ENCODE results near the gene KCND3.

KCND3 gene

DNA sequence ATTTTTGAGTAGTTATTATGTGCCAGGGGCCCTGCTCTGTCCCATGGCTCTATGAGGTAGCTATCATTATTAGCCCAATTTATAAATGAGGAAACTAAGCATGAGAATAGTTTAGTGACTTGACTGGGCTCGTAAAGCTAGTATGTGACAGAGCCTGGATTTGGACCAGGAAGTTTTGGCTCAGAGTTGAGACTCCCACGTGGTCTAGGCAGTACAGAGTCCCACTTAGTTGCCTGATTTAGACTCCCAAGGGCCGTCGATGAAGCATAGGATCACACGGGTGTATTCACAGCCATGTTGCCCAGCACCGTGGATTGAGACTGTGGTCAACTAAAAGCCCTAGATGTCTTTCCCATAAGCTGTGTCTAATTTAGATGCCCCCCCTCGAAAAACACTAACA is 152.1 kb downstream of the KCND3 start:
- no peak for DNase-seq

DNA sequence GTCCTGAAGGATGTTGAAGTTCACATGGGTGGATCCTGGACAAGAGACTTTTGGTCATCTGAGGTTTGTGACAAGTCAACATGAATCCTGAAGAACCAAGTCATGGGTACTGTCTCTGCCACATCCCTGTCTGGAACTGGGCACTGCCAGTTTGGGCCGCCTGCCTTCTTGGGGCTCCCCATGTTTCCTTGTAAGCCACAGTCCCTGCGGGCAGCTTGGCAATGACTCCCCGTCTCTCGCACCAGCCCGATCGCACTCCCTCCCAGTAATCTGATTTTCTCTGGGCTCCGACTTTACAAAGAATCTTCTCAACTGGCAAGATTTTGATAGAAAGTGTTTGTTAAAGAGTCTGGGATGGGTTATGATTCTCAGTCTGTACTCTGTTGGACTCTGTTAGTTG is 153.4 kb downstream of the KCND3 start:
- DNase-seq = no peak

DNA sequence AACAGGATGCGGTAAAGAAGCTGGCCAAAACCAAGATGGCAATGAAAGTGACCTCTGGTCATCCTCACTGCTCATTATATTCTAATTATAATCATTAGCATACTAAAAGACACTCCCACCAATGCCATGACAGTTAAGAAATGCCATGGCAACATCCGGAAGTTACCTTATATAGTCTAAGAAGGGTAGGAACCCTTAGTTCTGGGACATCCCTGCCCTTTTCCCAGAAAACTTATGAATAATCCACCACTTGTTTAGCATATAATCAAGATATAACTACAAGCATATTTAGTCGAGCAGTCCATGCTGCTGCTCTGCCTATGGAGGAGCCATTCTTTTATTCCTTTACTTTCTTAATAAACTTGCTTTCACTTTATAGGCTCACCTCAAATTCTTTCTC is 154.0 kb downstream of the KCND3 start:
- no peak for DNase-seq

DNA sequence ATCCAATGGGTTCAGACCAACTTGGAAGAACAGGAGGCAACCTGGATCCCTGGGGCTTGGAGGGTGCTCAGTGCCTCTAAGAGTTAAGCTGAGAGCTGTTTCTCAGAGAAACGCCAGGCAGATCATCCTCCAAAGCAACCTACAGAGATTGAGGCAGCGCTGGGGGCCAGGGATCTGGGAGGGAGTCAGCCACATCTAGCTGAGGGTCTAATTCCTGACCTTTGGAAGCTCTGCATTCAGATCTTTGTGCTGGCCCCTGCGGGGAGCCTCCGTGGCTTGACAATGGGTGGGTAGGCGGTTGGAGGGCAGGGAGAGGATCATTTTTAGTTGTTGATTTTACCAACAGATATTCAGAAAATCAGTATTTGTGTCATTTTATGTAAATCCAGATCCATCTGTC is 154.5 kb downstream of the KCND3 start:
- no peak for DNase-seq

DNA sequence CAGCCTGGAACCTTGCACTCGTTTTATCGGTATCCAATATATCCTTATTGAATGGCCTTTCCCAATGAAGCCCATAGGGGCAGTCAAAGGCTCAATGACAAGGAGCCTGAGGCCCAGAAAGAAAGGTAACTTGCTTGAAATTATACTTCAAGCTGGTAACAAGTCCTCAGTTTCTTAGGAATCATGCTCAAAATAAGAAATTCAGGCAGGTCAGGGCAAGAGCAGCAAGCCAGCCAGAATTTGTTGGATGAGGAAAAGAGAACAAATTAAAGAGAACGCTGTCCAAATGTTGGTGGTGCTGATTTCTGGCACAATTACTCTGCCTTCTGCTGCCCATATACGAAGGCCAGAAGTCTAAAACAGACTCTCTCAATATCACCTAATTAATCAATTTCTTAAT is 156.1 kb downstream of the KCND3 start:
- DNase-seq = no peak

DNA sequence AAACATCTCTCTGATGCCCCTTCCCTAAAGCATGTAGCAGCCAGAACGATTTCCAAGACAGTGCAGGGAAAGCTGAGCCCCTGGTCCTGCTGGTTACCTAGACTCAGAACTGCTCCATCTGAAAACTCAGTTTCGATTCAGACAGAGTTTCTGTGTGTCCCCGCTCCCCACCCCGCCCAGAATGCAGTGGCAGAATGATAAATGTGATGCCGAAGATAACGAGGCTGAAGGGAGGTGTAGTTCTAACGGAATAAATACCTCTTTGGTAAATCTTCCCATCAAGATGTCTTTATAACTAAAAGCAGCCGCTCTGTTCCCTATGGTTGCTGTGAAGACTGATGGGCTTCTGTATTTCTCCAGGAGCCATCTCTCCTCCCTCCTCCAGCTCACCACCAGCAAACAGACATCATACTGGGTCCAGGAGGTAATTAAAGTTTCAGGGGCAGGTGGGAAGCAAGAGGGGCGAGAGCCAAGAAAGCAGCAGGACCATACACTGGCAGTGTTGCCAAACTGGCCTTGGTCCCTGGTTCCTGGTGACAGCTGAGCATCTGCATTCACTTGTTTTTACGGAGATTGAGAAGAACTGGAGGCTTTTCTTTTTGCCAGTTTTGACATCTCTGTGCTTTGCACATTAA is 156.8 kb downstream of the KCND3 start:
- no peak for DNase-seq

DNA sequence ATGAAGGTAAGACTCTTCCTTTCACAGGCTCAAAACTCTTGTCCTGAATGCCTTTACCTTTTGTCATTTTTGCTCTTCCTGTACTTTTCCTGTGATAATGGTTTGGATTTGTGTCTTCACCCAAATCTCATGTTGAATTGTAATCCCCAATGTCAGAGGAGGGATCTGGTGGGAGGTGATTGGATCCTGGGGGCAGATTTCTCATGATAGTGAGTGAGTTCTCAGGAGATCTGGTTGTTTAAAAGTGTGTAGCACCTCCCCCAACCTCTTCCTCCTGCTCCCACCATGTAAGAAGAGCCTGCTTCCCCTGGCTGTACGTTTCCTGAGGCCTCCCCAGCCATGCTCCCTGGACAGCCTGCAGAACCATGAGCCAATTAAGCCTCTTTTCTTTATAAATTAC is 158.3 kb downstream of the KCND3 start:
- no peak for DNase-seq

DNA sequence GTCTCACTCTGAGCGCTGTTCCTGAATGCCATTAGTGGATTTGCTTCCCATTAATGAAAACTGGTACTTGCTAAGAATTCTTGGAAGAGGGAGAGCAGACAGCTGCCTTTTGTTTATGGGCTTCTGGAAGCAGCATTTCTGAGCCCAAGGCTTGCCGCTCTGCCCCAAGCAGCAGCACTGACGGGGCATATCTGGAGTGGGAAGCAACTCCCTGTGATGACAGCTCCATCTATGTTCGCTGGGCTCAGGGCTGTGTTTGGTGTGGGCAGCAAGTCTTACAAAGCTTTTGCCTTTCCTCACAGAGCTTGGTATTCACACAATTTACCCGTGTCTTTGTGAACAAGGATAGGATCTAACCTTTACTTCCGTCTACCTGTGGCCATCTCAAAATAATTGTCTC is 161.5 kb downstream of the KCND3 start:
- no peak for DNase-seq

DNA sequence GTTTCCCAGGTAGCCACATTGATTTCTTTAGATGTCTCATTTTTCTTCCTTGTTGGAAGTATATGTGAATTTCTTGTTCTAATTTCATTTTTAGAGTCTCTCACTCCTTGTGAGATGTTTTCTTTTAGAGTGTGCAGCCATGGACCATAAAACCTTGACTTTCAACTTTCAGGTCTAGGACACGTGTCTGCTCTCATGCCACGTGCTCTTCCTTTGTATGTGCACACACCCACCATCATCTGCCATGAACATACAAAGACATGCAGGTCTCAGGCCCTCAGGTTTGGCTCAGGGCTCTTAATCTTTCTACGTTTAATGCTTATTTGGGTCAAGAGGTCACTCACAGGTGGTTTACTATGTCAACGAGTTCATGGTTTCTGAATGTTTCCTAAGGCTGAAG is 163.2 kb downstream of the KCND3 start:
- DNase-seq = no peak

DNA sequence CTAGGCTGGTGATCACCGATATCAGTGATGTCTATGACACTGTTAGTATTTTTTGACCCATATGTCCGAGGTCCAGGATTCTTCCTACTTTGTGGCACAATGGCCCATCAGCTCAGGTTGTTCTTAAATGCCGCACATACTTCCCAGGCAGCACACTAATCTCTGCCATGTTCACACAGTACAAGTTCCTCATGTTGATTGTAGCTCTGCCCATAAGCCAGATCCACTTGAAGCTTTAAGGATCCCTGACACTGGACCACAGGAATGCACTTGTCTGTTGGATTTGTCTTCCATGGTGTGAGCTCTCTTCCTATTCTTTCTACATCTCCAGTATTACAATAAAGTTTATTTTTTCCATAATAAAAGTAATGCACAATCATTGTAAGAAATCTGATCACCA is 164.3 kb downstream of the KCND3 start:
- DNase-seq = no peak

DNA sequence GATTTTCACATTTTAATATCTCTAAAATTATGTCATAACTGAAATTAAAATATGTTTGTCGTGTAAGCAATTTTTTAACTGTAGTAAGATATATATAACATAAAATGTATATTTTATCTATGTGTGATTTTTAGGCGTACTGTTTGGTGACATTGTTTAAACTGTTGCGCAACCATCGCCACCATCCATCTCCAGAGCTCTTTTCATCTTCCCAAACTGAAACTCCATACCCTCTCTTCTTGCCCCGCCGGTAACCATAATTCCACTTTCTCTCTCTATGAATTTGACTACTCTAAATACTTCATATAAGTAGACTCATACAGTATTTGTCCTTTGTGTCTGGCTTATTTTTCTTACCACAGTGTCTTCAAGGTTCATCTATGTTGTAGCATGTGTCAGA is 167.3 kb downstream of the KCND3 start:
- no peak for DNase-seq

DNA sequence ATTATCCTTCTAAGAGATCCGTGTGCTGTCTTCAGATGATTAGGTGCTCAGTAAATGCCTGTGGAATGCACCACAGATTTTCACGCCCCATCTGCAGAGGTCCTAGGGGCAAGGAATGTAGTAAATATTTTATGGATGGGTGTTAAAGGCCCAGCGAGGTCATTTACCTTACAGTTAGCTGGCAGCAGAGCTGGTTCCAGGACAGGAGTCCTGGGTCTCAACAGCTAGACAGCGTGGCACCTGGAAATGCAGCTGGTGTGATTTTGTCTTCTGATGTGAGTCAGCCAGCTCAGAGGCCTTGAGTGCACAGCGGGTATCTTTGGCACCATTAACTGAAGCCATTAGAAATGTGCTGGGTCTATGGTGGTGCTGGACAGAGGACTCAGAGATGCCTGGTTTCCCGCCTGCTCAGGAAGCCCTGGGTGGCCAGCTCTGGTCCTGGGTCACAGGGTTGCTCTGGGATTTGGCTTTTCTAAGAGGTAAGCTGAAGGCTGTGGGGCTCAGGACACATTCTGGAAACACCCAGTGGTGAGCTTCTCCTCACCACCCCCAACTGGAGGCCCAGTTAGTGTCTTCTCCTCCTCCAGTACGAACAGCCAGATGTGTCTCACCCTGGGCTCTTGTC is 168.2 kb downstream of the KCND3 start:
- DNase-seq = no peak

DNA sequence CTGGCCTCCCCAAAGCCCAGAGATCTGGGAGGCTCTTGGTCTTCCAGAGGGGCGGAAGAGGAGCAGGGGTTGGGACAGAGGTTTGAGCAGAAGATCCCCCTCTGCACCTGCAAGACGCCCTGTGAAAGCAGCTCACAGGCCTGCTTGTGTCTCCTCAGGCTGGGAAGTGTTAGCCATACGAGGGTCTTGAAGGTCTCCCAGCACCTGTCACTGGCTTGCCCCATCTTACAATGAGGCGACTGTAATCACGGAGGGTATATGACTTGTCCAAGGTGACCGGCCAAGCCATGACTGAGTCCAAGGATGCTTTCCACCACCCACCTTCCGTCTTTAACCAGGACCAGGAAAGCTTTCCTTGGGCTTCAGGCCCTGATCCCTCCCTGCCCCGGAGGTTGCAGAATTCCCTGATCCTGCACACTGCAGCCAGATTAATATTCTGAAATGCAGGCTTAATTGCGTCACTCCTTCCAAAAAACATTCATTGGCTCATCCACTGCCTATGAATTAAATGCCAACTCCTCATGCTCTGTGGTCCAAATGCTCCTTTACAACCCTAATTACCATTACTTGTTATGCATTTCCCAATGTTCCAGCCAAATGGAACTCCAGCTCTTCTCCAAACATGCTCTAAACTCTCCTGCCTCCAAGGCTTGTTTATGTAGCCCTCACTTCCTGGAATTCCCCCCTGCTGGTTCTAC is 169.8 kb downstream of the KCND3 start:
- no peak for DNase-seq

DNA sequence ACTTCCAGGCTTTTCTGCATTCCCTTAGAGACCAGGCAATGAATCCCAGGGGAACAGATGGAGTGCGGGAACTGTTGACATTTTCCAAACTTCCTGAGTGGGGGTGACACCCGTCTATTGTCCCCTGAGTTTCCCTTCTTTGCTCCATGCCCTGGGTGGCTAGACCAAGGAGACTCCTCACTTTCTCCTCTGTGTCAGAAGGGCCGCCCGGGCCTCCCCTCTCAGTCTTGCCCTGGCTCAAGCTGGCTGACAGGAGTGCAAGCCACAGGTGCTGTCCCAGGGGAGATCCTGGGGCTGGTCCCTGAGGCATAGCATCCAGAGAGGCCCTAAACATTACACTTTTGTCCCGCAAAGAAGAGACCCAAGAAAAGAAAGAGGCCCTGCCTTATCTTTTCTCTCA is 170.9 kb downstream of the KCND3 start:
- no peak for DNase-seq

DNA sequence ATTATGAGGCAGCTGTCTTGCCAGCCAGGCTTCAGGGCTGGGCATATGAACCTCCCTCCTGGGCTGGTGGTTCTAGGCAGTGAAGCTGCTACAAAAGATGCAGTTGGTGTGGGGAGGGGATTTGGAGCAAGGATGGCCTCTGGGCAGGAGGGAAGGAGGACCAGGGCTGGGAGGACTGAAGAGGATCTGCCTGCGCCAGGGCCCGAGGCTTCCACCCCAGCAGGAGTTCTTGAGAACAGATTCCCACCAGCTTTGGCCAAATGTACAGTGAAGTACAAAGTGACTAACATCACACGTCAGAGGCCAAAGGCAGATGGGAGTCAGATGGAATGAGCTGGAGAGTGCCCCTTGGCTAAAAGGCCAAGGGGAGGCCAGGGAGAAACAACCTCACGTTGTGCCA is 171.4 kb downstream of the KCND3 start:
- DNase-seq = no peak

DNA sequence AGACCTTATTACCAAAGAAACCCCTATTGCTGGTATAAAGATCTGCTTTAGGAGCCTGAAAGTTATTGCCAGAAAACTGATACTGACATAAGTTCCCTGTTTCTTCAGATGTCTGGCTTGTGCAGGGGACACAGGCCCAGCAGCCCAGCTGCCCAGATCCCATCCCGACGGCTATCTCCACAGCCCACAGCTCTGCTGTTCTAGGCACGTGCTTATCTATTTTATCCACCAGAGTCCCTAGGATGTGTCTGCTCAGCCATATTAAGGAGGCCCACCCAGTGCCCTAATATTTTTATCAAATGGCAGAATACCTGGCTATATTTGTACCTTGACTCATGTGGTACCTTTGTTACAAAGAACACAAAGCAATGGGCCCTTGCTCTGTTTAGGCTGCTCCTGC is 174.8 kb downstream of the KCND3 start:
- DNase-seq = no peak

DNA sequence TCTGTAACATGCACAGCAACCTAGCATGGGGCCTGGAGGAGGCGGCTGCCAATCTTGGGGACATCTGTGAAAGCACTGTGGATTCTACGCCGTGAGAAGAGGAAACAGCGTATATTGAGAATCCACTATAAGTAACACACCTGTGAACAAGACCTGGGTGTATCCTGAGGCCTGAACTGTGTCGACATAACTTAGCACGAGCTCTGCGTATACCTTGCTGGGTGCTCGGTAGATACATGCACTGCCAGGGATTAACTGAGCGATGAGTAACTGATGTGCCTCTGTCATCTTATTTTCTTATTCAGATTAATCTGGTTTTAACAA is 175.2 kb downstream of the KCND3 start:
- no peak for DNase-seq

DNA sequence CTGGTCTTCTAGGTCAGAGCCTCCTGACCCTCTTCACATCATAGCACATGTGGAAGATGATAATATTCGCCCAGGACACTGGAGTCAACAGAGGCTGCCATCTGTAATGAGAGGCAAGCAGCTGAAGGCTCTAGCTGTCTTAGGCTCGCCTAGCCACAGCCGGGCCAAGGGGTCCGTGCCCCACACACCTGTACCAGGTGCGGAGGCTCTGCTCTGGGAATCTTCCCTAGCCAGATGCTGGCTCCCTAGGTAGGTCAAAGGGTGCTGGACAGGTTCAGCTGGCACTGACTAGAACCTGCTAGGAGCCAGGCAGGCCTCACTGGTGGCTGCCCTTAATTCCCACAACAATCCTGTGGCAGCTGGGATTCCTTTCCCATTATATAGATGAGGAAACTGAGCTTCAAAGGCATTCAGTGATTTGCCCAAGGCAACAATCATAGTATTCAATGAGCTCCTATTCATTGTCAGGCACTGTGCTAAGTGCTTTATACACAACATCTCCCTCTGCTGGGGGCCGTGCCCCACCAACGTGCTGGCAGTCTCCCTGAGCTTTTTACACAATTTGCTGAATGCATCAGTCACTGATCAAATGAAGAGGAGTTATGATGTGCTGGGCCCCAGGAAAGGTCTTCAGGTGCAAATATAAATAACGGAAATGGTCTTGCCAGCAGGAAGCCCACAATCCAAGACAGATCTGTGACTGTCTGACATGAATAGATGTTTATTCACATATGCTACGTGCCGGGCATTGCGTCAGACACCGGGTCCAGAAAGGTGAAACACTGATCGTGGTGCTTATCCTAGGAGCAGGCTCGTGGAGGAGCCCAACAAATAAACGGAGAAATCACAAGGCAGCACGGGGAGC is 175.8 kb downstream of the KCND3 start:
- DNase-seq = no peak

DNA sequence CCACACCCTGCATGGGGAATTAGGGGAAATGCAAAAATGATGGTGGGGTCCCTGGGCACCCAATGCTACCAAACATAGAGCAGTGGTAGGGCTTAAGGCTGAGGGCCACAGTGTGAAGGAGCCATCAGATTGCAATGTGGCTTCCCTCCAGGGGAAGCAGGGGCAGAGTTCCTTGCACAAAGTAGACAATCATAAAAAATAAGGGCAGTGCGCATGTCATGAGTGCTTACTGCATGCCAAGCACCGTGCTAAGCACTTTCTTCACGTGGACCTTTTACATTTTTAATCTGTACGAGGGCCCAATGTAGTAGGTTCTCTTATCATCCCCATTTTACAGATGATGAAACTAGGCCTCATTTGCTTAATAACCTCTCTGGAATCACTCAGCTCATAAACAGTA is 177.2 kb downstream of the KCND3 start:
- no peak for DNase-seq

DNA sequence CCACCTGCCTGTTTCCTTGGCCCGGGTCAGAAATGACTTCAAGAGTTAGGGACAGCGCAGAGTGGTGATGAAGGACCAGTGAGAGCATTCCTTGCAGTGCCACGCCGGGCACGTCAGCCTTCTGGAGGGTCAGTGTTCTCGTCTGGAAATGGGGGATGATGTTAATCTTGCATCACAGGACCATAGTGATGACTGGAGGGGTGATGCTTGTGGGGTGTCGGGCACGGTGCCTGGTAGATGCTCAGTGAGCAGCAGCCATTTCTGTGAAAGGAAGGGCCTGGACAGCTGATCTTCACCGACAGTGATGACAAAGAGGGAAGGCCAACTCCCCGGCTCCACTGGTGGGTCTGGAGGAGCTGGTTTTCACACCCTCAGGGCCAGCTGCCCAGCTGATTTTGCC is 177.6 kb downstream of the KCND3 start:
- no peak for DNase-seq

DNA sequence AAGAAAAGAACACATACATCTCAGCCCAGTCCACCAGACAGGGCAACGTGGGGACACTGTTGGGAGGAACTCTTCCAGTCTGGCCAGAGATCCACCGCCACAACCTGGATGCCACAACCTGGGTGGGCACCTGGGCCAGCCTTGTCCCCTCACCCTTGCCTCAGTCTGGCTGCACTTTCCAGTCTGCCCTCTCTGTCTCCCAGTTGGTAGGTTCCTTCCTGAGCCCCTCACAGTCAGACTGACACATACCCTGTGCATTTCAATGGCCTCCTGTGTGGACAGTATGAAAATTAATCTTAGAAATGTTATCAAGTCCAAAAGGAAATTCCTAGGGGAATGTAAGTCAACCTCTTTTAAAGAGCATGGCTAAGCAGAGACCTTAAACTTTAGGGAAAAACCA is 184.2 kb downstream of the KCND3 start:
- DNase-seq = no peak

DNA sequence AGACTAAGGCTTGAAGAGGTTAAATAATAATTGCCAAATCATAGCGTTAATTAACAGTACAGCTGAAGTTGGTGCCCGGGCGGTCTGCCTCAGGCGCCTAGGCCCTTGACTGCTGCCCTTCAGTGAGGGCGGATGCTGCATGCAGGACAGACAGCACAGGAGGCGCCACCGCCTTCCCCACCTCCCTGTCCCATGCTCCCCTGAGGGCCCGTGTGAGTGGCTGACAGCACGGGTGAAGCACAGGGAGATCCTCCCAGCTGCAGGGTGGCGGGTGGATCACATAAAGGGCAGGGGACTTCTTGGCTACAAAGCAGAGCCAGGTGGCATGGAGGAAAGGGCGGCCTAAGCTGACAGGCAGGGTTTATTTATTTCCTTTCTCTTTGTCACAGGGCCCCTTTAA is 184.7 kb downstream of the KCND3 start:
- DNase-seq = no peak

DNA sequence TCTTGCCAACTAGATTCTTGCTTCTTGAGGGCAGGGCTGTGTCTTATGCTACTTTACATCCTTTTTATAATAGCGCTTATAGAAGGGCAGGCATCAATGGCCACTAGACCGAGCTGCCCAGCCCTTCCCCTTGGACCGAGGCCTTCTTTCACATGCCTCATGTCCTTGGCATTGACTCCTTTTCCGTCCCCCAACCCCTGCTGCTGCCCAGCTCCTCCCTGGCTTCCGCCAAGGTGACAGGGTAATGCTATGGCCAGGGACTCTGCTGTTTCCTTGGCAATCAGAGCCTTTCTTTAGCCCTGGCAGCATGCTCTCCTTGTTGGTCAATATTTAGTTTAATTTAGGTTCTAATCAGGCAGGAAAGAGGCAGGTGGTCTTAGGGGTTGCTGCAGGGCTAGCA is 185.5 kb downstream of the KCND3 start:
- DNase-seq = no peak

DNA sequence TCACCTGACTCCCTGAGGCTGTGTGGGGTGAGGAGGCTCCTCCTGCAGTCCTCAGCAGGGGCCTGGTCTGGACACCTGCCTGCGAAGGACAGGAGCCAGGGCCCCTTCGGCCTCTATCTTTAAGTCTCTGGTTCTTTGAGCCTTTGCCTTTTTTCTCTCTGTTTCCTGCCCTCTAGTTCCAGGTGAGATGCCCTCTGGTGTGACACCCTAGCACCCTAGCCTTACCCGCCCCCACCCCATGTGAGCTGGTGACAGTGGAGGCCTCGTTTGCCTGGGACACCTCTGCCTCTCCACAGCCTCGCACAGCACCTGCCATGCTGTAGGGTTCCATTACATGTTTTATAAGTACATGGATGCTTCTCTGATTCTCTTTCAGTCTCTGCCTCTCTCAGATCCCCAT is 186.5 kb downstream of the KCND3 start:
- no peak for DNase-seq
